ENCODE data around the gene FBXO17.

DNA sequence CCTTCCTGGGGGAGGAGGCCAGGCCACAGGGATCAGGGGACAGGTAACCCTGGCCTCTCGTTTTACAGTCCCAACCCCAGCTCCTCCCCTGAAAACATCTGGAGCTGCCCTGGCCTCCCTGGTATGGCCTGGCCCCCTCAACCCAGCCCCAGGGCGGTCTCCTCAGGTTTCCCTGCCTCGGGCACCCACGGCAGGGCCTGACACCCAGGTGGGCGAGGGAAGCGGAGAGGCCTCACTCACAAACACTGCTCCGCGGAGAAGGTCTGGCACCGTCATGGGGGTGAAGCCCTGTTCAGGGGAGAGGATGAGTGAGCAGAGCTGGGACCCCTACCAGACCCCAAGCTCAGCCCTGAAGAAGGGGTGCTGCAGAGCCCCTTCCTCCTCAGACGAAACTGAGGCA lies 57.0 kb downstream of the FBXO17 start:
- TF ChIP-seq, protein P1, sequence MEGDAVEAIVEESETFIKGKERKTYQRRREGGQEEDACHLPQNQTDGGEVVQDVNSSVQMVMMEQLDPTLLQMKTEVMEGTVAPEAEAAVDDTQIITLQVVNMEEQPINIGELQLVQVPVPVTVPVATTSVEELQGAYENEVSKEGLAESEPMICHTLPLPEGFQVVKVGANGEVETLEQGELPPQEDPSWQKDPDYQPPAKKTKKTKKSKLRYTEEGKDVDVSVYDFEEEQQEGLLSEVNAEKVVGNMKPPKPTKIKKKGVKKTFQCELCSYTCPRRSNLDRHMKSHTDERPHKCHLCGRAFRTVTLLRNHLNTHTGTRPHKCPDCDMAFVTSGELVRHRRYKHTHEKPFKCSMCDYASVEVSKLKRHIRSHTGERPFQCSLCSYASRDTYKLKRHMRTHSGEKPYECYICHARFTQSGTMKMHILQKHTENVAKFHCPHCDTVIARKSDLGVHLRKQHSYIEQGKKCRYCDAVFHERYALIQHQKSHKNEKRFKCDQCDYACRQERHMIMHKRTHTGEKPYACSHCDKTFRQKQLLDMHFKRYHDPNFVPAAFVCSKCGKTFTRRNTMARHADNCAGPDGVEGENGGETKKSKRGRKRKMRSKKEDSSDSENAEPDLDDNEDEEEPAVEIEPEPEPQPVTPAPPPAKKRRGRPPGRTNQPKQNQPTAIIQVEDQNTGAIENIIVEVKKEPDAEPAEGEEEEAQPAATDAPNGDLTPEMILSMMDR (IDR thresholded peaks at IDR 0.05): no peak
- no peak for TF ChIP-seq EZH2 (IDR thresholded peaks at IDR 0.05; ENCODE audit: borderline replicate concordance, insufficient read depth, low read depth, low read length, poor library complexity, severe bottlenecking)

Data from B cell (primary cell).